Measurements from ENCODE around the gene DLD. TPM values are rescaled to one million over a fixed set of nuclear protein-coding genes. Genes with fewer than 3 reads are reported as not detected.
"Not testable (repeated sequence)": the region's sequence is repeated elsewhere in the genome, so short reads cannot be mapped to it uniquely, and the experiment has no call there.

DLD gene
- total RNA-seq, 1 donor from 2014 or later: 69.4 TPM

- no peaks in the 10 kb centered on the region for H3K27me3 ChIP-seq (ENCODE audit: control insufficient read depth in 3 of 3, insufficient read depth in 3 of 3, low read length in 3 of 3)
- H3K4me1 ChIP-seq (ENCODE audit: control insufficient read depth in 3 of 3, insufficient read depth in 3 of 3, low read length in 3 of 3): no peaks in the 10 kb centered on the region
- no peak overlapping the region for H3K9ac ChIP-seq (ENCODE audit: low read depth in 1 of 3, low read length in 3 of 3)
- H3K9me3 ChIP-seq (ENCODE audit: control insufficient read depth in 3 of 3, low read length in 3 of 3): no peaks in the 10 kb centered on the region
- H3K4me3 ChIP-seq (ENCODE audit: low read length in 3 of 3): no peak overlapping the region
- H3K36me3 ChIP-seq (ENCODE audit: control insufficient read depth in 3 of 3, insufficient read depth in 3 of 3, low read length in 3 of 3): no peaks in the 10 kb centered on the region
- H3K27ac ChIP-seq (ENCODE audit: low read depth, low read length): no peak overlapping the region
These were observed 16.9 kb upstream of the DLD start for GRCh38 chr7:107874111-107874510.

DNA sequence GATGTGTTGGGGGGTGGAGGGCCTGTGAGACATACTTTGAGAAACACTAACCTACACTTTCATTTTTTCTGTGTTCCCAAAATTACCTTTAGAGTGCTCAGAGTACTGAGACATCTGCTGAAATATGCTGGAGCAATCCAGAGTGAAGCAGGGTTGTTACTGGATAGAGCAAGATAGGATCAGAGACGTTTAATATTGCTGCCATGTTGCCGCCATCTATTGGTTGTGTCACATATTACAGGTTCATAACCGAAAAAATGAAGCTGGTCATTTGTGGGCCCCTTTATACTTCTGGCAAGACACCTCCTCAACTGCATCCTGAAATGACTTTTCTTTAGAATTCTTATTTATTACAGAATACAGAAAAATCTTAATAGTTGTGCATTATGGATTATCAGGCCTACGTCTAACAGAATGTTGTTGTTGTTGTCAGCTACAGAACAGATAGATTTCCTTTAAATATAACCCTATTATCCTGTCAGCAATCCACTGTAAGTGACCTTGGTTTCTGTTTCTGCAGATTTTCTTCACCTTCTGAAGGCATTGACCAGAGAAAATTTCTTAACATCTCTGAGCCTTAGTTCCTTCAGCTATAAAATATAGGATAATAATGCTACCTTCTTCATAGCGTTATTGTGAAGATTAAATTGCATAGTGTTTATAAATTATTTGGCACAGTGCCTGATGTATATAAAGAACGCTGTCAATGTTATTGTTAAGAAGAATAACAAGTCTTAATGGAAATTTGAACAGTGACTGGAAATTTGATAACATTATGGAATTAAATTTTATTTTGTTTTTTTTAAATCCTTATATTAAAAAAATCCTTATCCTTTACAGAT is 16.2 kb upstream of the DLD start:
- Histone ChIP-seq H3K36me3 (ENCODE audit: control insufficient read depth in 3 of 3, insufficient read depth in 3 of 3, low read length in 3 of 3) (no peaks in the 10 kb centered on the region), H3K4me1 (ENCODE audit: control insufficient read depth in 3 of 3, insufficient read depth in 3 of 3, low read length in 3 of 3) (no peaks in the 10 kb centered on the region), H3K27ac (ENCODE audit: low read depth, low read length) (no peak overlapping the region), H3K9ac (ENCODE audit: low read depth in 1 of 3, low read length in 3 of 3) (no peak overlapping the region), H3K4me3 (ENCODE audit: low read length in 3 of 3) (no peak overlapping the region), H3K27me3 (ENCODE audit: control insufficient read depth in 3 of 3, insufficient read depth in 3 of 3, low read length in 3 of 3) (no peaks in the 10 kb centered on the region), H3K9me3 (ENCODE audit: control insufficient read depth in 3 of 3, low read length in 3 of 3) (no peaks in the 10 kb centered on the region)

DNA sequence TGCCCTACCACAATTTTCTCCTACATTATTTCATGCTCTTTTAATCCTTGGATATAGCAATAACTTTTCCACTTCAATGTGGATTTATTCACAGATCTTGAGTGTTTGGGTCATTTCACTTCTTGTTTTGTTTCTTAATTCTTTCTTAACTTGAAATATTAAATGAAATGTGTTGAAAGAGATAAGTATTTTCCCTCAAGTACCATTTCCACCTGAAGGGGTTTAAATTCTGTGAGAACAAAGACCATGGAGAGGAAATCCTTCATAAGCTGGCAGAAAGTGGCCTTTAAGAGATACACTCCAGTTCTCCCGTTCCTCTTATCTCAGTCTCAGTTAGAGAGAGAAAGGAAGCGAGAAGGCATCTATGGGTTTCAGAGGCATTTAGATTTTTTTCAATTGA is 14.1 kb upstream of the DLD start:
- no peaks in the 10 kb centered on the region for H3K36me3 ChIP-seq (ENCODE audit: control insufficient read depth in 3 of 3, insufficient read depth in 3 of 3, low read length in 3 of 3)
- H3K9me3 ChIP-seq (ENCODE audit: control insufficient read depth in 3 of 3, low read length in 3 of 3): no peaks in the 10 kb centered on the region
- H3K9ac ChIP-seq (ENCODE audit: low read depth in 1 of 3, low read length in 3 of 3): no peak overlapping the region
- no peak overlapping the region for H3K27ac ChIP-seq (ENCODE audit: low read depth, low read length)
- H3K4me1 ChIP-seq (ENCODE audit: control insufficient read depth in 3 of 3, insufficient read depth in 3 of 3, low read length in 3 of 3): no peaks in the 10 kb centered on the region
- no peak overlapping the region for H3K4me3 ChIP-seq (ENCODE audit: low read length in 3 of 3)
- no peaks in the 10 kb centered on the region for H3K27me3 ChIP-seq (ENCODE audit: control insufficient read depth in 3 of 3, insufficient read depth in 3 of 3, low read length in 3 of 3)

DNA sequence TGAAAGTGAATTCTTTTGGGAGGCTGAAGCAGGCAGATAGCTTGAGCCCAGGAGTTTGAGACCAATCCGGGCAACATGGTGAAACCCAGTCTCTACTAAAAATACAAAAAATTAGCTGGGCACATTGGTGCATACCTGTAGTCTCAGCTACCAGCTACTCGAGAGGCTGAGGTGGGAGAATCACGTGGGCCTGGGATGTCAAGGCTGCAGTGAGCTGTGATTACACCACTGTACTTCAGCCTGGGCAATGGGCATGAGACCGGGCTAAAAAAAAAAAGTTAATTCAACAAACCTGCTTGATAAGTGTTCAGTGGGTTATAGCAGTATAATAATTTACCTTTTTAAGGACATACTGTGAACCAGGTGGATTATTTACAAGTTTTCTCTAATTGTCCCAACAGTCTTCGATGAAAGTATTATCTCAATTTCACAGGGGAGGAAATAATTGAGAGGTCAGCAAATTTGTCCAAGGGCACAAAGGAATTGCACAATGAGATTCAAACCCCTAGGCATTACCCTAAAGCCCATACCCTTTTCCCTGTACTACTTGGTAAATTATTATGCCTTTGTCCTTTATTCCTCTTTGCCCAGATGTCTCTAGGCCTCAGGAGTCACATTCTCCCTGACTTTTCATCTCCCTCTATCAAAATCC is 13.1 kb upstream of the DLD start:
- Histone ChIP-seq H3K9me3 (ENCODE audit: control insufficient read depth in 3 of 3, low read length in 3 of 3) (no peaks in the 10 kb centered on the region), H3K4me3 (ENCODE audit: low read length in 3 of 3) (no peak overlapping the region), H3K36me3 (ENCODE audit: control insufficient read depth in 3 of 3, insufficient read depth in 3 of 3, low read length in 3 of 3) (no peaks in the 10 kb centered on the region)

DNA sequence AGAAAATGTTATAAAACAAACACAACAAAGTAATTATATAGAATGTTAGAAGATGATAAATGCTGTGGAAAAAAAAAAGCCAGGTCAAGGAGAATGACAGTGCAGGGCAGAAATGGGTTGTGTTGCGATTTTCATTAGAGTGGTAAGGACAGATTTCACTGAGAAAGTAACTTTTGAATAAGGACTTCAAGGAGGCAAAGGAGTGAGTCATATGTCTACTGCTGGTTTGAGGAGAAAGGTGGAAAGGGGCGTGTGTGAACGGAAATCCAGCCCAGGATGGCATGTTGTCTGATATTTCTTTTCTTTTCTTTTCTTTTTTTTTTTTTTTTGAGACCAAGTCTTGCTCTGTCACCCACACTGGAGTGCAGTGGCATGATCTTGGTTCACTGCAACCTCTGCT is 12.3 kb upstream of the DLD start:
- no peak overlapping the region for H3K4me3 ChIP-seq (ENCODE audit: low read length in 3 of 3)

More for the DNA sequence above, 13.1 kb upstream of the DLD start:
- Histone ChIP-seq H3K27me3 (ENCODE audit: control insufficient read depth in 3 of 3, insufficient read depth in 3 of 3, low read length in 3 of 3) (peaks cover 0 to 2% (median 0%) of the 10 kb centered on the region in 3 donors), H3K4me1 (ENCODE audit: control insufficient read depth in 3 of 3, insufficient read depth in 3 of 3, low read length in 3 of 3) (no peaks in the 10 kb centered on the region), H3K27ac (ENCODE audit: low read depth, low read length) (no peak overlapping the region), H3K9ac (ENCODE audit: low read depth in 1 of 3, low read length in 3 of 3) (no peak overlapping the region)

GRCh38 chr7:107879400-107880035 is 11.5 kb upstream of the DLD start:
- no peak overlapping the region for H3K27ac ChIP-seq (ENCODE audit: low read depth, low read length)
- peaks cover 0 to 3% (median 0%) of the 10 kb centered on the region in 3 donors for H3K27me3 ChIP-seq (ENCODE audit: control insufficient read depth in 3 of 3, insufficient read depth in 3 of 3, low read length in 3 of 3)
- no peak overlapping the region for H3K9ac ChIP-seq (ENCODE audit: low read depth in 1 of 3, low read length in 3 of 3)
- no peaks in the 10 kb centered on the region for H3K9me3 ChIP-seq (ENCODE audit: control insufficient read depth in 3 of 3, low read length in 3 of 3)
- H3K36me3 ChIP-seq (ENCODE audit: control insufficient read depth in 3 of 3, insufficient read depth in 3 of 3, low read length in 3 of 3): no peaks in the 10 kb centered on the region
- no peaks in the 10 kb centered on the region for H3K4me1 ChIP-seq (ENCODE audit: control insufficient read depth in 3 of 3, insufficient read depth in 3 of 3, low read length in 3 of 3)
- H3K4me3 ChIP-seq (ENCODE audit: low read length in 3 of 3): no peak overlapping the region

More for the DNA sequence above, 12.3 kb upstream of the DLD start:
- H3K36me3 ChIP-seq (ENCODE audit: control insufficient read depth in 3 of 3, insufficient read depth in 3 of 3, low read length in 3 of 3): no peaks in the 10 kb centered on the region
- H3K9me3 ChIP-seq (ENCODE audit: control insufficient read depth in 3 of 3, low read length in 3 of 3): no peaks in the 10 kb centered on the region
- H3K27me3 ChIP-seq (ENCODE audit: control insufficient read depth in 3 of 3, insufficient read depth in 3 of 3, low read length in 3 of 3): peaks cover 0 to 3% (median 0%) of the 10 kb centered on the region in 3 donors
- no peak overlapping the region for H3K27ac ChIP-seq (ENCODE audit: low read depth, low read length)
- H3K9ac ChIP-seq (ENCODE audit: low read depth in 1 of 3, low read length in 3 of 3): no peak overlapping the region
- no peaks in the 10 kb centered on the region for H3K4me1 ChIP-seq (ENCODE audit: control insufficient read depth in 3 of 3, insufficient read depth in 3 of 3, low read length in 3 of 3)

GRCh38 chr7:107882766-107883165 is 8.2 kb upstream of the DLD start:
- Histone ChIP-seq H3K9me3 (ENCODE audit: control insufficient read depth in 3 of 3, low read length in 3 of 3) (no peaks in the 10 kb centered on the region), H3K36me3 (ENCODE audit: control insufficient read depth in 3 of 3, insufficient read depth in 3 of 3, low read length in 3 of 3) (no peaks in the 10 kb centered on the region), H3K27ac (ENCODE audit: low read depth, low read length) (no peak overlapping the region), H3K9ac (ENCODE audit: low read depth in 1 of 3, low read length in 3 of 3) (no peak overlapping the region), H3K4me3 (ENCODE audit: low read length in 3 of 3) (no peak overlapping the region), H3K27me3 (ENCODE audit: control insufficient read depth in 3 of 3, insufficient read depth in 3 of 3, low read length in 3 of 3) (peaks cover 0 to 3% (median 0%) of the 10 kb centered on the region in 3 donors), H3K4me1 (ENCODE audit: control insufficient read depth in 3 of 3, insufficient read depth in 3 of 3, low read length in 3 of 3) (no peaks in the 10 kb centered on the region)

GRCh38 chr7:107884066-107884818 is 6.7 kb upstream of the DLD start:
- no peak overlapping the region for H3K4me3 ChIP-seq (ENCODE audit: low read length in 3 of 3)
- H3K9ac ChIP-seq (ENCODE audit: low read depth in 1 of 3, low read length in 3 of 3): no peak overlapping the region
- H3K4me1 ChIP-seq (ENCODE audit: control insufficient read depth in 3 of 3, insufficient read depth in 3 of 3, low read length in 3 of 3): no peaks in the 10 kb centered on the region
- no peaks in the 10 kb centered on the region for H3K36me3 ChIP-seq (ENCODE audit: control insufficient read depth in 3 of 3, insufficient read depth in 3 of 3, low read length in 3 of 3)
- H3K27me3 ChIP-seq (ENCODE audit: control insufficient read depth in 3 of 3, insufficient read depth in 3 of 3, low read length in 3 of 3): peaks cover 0 to 3% (median 0%) of the 10 kb centered on the region in 3 donors
- no peaks in the 10 kb centered on the region for H3K9me3 ChIP-seq (ENCODE audit: control insufficient read depth in 3 of 3, low read length in 3 of 3)
- no peak overlapping the region for H3K27ac ChIP-seq (ENCODE audit: low read depth, low read length)

- H3K36me3 ChIP-seq (ENCODE audit: control insufficient read depth in 3 of 3, insufficient read depth in 3 of 3, low read length in 3 of 3); H3K9me3 ChIP-seq (ENCODE audit: control insufficient read depth in 3 of 3, low read length in 3 of 3); H3K9ac ChIP-seq (ENCODE audit: low read depth in 1 of 3, low read length in 3 of 3); H3K27me3 ChIP-seq (ENCODE audit: control insufficient read depth in 3 of 3, insufficient read depth in 3 of 3, low read length in 3 of 3); H3K27ac ChIP-seq (ENCODE audit: low read depth, low read length); H3K4me3 ChIP-seq (ENCODE audit: low read length in 3 of 3): not testable (repeated sequence)
- peaks cover 10 to 20% (median 14%) of the 10 kb centered on the region in 3 donors for H3K4me1 ChIP-seq (ENCODE audit: control insufficient read depth in 3 of 3, insufficient read depth in 3 of 3, low read length in 3 of 3)
These were observed 3.2 kb upstream of the DLD start for GRCh38 chr7:107887827-107888226.
